Panc1 (cell line): ENCODE results near the gene N4BP2L1.

Experiments
- CTCF ChIP-seq: fragments of 450-650 bp; IDR thresholded peaks from 2 replicates; pipeline ENCODE4 v1.5.1; 2017; ENCODE audit warnings: mild to moderate bottlenecking
- POLR2AphosphoS5 ChIP-seq: IDR thresholded peaks from 2 replicates; pipeline ENCODE4 v1.6.1; 2012; ENCODE audit warnings: mild to moderate bottlenecking, low read depth, low read length, moderate library complexity
- SIN3A ChIP-seq: IDR thresholded peaks from 2 replicates; pipeline ENCODE4 v1.6.1; 2012; ENCODE audit warnings: low read depth, mild to moderate bottlenecking, low read length, moderate library complexity, borderline replicate concordance; ENCODE audit not compliant: insufficient read depth
- TCF7L2 ChIP-seq: IDR thresholded peaks from 2 replicates; pipeline ENCODE4 v1.6.1; 2011; ENCODE audit warnings: mild to moderate bottlenecking, low read depth, low read length, inconsistent platforms
- TF ChIP-seq, protein P1 (sequence below), 2 experiments: IDR thresholded peaks; 2 replicates each; pipeline ENCODE4 v1.6.1; 2011 to 2012; ENCODE audit warnings: low read depth in 2 of 2, control low read depth in 1 of 2, low read length in 1 of 2, mild to moderate bottlenecking in 1 of 2, moderate library complexity in 1 of 2; ENCODE audit not compliant: insufficient read depth in 1 of 2

DNA sequence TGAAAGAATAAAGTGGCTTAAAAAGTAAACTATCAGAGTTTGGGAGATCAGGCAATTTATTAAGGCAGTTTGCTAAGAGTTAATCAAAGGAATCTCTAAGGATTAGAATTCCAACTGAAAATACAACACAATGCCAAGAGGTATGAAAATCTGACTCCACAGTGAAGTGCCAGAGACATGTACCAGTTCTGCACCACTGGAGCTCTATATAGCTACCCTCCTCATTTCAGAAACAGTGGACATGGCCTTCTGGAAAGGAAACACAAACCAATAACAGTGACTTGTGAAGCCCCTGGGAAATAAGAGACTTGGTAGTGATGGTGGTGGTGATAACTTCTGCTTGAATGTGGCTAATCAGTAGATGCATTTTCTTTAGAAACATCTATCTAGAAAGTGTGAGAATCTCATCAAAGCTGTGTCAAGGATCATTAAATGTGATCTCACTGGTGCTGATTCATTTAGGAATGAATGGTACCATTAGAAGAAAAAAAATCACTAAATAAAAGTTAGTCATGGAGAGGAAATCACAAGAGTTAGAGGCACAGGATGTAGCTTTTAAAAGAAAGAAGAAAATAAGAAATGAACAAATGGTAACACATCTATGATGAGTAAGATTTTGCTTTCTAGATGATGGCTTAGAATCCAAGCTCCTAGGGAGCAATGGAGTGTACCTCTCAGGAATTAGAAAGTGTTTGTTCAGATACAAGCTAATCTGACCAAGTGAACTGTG lies 20.1 kb upstream of the N4BP2L1 start:
- TF ChIP-seq POLR2AphosphoS5 (no peak), CTCF (no peak), SIN3A (no peak), TCF7L2 (no peak)
- TF ChIP-seq, protein P1, sequence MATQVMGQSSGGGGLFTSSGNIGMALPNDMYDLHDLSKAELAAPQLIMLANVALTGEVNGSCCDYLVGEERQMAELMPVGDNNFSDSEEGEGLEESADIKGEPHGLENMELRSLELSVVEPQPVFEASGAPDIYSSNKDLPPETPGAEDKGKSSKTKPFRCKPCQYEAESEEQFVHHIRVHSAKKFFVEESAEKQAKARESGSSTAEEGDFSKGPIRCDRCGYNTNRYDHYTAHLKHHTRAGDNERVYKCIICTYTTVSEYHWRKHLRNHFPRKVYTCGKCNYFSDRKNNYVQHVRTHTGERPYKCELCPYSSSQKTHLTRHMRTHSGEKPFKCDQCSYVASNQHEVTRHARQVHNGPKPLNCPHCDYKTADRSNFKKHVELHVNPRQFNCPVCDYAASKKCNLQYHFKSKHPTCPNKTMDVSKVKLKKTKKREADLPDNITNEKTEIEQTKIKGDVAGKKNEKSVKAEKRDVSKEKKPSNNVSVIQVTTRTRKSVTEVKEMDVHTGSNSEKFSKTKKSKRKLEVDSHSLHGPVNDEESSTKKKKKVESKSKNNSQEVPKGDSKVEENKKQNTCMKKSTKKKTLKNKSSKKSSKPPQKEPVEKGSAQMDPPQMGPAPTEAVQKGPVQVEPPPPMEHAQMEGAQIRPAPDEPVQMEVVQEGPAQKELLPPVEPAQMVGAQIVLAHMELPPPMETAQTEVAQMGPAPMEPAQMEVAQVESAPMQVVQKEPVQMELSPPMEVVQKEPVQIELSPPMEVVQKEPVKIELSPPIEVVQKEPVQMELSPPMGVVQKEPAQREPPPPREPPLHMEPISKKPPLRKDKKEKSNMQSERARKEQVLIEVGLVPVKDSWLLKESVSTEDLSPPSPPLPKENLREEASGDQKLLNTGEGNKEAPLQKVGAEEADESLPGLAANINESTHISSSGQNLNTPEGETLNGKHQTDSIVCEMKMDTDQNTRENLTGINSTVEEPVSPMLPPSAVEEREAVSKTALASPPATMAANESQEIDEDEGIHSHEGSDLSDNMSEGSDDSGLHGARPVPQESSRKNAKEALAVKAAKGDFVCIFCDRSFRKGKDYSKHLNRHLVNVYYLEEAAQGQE (IDR thresholded peaks at IDR 0.05; ENCODE audit: insufficient read depth in 1 of 2, low read depth in 2 of 2, low read length in 1 of 2), result no peak
